Loucy (cell line): ENCODE results near the gene SHISAL2A.

Source experiments
- EZH2phosphoT487 ChIP-seq: fragments of 200-600 bp; IDR thresholded peaks from 2 replicates; pipeline ENCODE4 v1.6.1; 2018; ENCODE audit warnings: antibody characterized with exemption, mild to moderate bottlenecking, moderate library complexity, borderline replicate concordance
- TF ChIP-seq, protein P1 (sequence below): fragments of 200-600 bp; sonication (generic); conservative IDR thresholded peaks from 2 replicates; pipeline ENCODE4 v1.5.1; 2014; ENCODE audit warnings: mild to moderate bottlenecking, antibody characterized with exemption, low read length

DNA sequence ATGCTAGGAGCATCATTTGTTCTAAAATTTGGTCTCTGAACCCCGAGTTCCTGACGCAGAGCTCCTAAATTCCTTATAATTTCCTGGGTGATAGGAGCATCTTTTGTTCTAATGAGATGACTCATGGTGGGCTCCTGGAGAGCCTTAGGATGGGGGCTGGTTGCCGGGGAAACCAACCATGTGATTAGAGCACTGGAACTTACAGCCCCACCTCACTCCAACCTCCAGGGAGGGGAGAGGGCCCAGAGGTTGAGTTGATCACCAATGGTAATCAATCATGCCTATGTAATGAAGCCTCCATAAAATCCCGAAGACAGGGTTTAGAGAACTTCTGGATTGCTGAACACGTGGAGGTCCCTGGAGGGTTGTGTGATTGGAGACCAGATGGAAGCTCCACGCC lies 7.7 kb downstream of the SHISAL2A start:
- TF ChIP-seq, protein P1, sequence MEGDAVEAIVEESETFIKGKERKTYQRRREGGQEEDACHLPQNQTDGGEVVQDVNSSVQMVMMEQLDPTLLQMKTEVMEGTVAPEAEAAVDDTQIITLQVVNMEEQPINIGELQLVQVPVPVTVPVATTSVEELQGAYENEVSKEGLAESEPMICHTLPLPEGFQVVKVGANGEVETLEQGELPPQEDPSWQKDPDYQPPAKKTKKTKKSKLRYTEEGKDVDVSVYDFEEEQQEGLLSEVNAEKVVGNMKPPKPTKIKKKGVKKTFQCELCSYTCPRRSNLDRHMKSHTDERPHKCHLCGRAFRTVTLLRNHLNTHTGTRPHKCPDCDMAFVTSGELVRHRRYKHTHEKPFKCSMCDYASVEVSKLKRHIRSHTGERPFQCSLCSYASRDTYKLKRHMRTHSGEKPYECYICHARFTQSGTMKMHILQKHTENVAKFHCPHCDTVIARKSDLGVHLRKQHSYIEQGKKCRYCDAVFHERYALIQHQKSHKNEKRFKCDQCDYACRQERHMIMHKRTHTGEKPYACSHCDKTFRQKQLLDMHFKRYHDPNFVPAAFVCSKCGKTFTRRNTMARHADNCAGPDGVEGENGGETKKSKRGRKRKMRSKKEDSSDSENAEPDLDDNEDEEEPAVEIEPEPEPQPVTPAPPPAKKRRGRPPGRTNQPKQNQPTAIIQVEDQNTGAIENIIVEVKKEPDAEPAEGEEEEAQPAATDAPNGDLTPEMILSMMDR: no peak
- TF ChIP-seq EZH2phosphoT487: no peak
